HepG2 (cell line): Measurements from ENCODE around the gene TXNRD2. TPM values are rescaled to one million over a fixed set of nuclear protein-coding genes. Genes with fewer than 3 reads are reported as not detected.

ENCODE experiments used
- ARID2 ChIP-seq: sonication (generic); formaldehyde crosslinking; IDR thresholded peaks from 2 replicates; pipeline ENCODE4 v1.8.1; 2022; ENCODE audit warnings: mild to moderate bottlenecking, missing genetic modification reagents, borderline replicate concordance
- CAMTA2 ChIP-seq: sonication (generic); formaldehyde crosslinking; IDR thresholded peaks from 2 replicates; pipeline ENCODE4 v1.4.0; 2020; ENCODE audit warnings: mild to moderate bottlenecking, missing genetic modification reagents, borderline replicate concordance
- EED ChIP-seq: sonication (generic); formaldehyde crosslinking; IDR thresholded peaks from 2 replicates; pipeline ENCODE4 v1.5.0; 2020; ENCODE audit warnings: mild to moderate bottlenecking, missing genetic modification reagents
- HDAC6 ChIP-seq: fragments of 200-600 bp; sonication (generic); IDR thresholded peaks from 2 replicates; pipeline ENCODE4 v1.7.0; 2017; ENCODE audit warnings: mild to moderate bottlenecking, antibody characterized with exemption, low read length, low read depth
- KDM1A ChIP-seq: IDR thresholded peaks from 2 replicates; pipeline ENCODE4 v1.6.1; 2016; ENCODE audit warnings: missing compliant biosample characterization
- NFYB ChIP-seq: sonication (generic); formaldehyde crosslinking; IDR thresholded peaks from 2 replicates; pipeline ENCODE4 v1.4.0; 2020; ENCODE audit warnings: missing genetic modification reagents
- NR1H2 ChIP-seq: sonication (generic); formaldehyde crosslinking; IDR thresholded peaks from 2 replicates; pipeline ENCODE4 v1.8.1; 2022; ENCODE audit warnings: low read depth, missing genetic modification reagents, borderline replicate concordance
- SRSF4 ChIP-seq: fragments of 200-400 bp; formaldehyde crosslinking; IDR thresholded peaks from one replicate; pipeline ENCODE4 v1.6.1; 2018; ENCODE audit warnings: mild to moderate bottlenecking, low read depth, low read length, moderate library complexity; ENCODE audit not compliant: poor library complexity, severe bottlenecking
- TRIM24 ChIP-seq: sonication (generic); formaldehyde crosslinking; IDR thresholded peaks from 2 replicates; pipeline ENCODE4 v1.8.0; 2022; ENCODE audit warnings: mild to moderate bottlenecking, missing genetic modification reagents
- ZNF781 ChIP-seq: sonication (generic); formaldehyde crosslinking; IDR thresholded peaks from 2 replicates; pipeline ENCODE4 v1.5.1; 2020; ENCODE audit warnings: borderline replicate concordance, mild to moderate bottlenecking, missing genetic modification reagents; ENCODE audit errors: not compliant biosample characterization
- ZNF792 ChIP-seq: IDR thresholded peaks from 2 replicates; pipeline ENCODE4 v1.6.1; 2016
- polyA plus RNA-seq, 8 experiments: library from polyadenylated mRNA; depleted of rRNA in 3 of 8; stranded (reverse) in 7 of 8; unstranded in 1 of 8; fragments of >200 nt; fragmentation: Illumina TruSeq in 4 of 8; extraction: Trizol in 4 of 8; gene quantifications; 2 replicates each; pipeline versions ENCODE4 v1.2.1 to v1.2.3, GENCODE V29; 2011 to 2016; ENCODE audit warnings: low read depth in 4 of 8, missing spikeins in 1 of 8, mixed read lengths in 1 of 8; ENCODE audit not compliant: insufficient read depth in 1 of 8
- total RNA-seq, 5 experiments: library from RNA; depleted of rRNA; stranded (reverse); fragments of >200 nt; fragmentation: Illumina TruSeq; extraction: Trizol; gene quantifications; 2 replicates each; pipeline ENCODE4 v1.2.3, GENCODE V29; 2016; ENCODE audit warnings: low read depth in 1 of 5
- TF ChIP-seq, protein P1 (sequence below): sonication (generic); formaldehyde crosslinking; IDR thresholded peaks from 2 replicates; pipeline ENCODE4 v1.4.0; 2020; ENCODE audit warnings: mild to moderate bottlenecking, missing genetic modification reagents, borderline replicate concordance
- TF ChIP-seq, protein P2 (sequence below): sonication (generic); formaldehyde crosslinking; IDR thresholded peaks from 2 replicates; pipeline ENCODE4 v1.8.1; 2023; ENCODE audit warnings: missing genetic modification reagents, inconsistent platforms, borderline replicate concordance
- TF ChIP-seq, protein P3 (sequence below): sonication (generic); formaldehyde crosslinking; IDR thresholded peaks from one replicate; pipeline ENCODE4 v1.5.1; 2020; ENCODE audit warnings: mild to moderate bottlenecking, missing genetic modification reagents; ENCODE audit errors: not compliant biosample characterization

Gene TXNRD2
- total and polyA plus RNA-seq, 2 of the 13 experiments (the other 11 are each of a cell fraction or from before 2014, with no cell fraction given) = 17.5 to 18.6 TPM

DNA sequence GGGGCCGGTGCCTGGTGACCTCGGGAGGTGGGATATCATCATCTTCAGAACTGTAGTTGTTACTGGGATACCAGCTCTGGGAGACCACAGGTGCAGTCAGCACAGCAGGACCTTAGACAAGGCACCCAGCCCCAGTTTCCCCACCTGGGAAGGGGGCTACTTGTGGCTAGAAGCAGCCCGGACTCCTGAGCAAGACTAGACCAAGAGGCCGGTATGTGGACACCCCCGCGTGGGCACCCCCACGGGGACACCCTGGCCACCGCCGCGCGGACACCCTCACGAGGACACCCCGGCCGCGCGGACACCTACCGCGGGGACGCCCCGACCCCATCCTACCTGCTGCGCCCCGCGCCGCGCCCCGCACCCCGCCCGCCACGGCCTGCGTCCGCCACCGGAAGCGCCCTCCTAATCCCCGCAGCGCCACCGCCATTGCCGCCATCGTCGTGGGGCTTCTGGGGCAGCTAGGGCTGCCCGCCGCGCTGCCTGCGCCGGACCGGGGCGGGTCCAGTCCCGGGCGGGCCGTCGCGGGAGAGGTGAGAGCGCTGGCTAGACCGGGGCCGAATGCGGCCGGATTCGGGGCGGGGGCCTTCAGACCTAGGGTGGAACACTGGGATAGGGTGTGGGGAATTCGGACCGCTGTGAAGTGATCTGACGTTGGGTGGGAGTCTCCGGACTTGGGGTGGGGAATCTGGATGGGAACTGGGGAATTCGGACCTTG, at the start of gene TXNRD2, which contains the start of gene COMT (continued):
- TF ChIP-seq, protein P1, sequence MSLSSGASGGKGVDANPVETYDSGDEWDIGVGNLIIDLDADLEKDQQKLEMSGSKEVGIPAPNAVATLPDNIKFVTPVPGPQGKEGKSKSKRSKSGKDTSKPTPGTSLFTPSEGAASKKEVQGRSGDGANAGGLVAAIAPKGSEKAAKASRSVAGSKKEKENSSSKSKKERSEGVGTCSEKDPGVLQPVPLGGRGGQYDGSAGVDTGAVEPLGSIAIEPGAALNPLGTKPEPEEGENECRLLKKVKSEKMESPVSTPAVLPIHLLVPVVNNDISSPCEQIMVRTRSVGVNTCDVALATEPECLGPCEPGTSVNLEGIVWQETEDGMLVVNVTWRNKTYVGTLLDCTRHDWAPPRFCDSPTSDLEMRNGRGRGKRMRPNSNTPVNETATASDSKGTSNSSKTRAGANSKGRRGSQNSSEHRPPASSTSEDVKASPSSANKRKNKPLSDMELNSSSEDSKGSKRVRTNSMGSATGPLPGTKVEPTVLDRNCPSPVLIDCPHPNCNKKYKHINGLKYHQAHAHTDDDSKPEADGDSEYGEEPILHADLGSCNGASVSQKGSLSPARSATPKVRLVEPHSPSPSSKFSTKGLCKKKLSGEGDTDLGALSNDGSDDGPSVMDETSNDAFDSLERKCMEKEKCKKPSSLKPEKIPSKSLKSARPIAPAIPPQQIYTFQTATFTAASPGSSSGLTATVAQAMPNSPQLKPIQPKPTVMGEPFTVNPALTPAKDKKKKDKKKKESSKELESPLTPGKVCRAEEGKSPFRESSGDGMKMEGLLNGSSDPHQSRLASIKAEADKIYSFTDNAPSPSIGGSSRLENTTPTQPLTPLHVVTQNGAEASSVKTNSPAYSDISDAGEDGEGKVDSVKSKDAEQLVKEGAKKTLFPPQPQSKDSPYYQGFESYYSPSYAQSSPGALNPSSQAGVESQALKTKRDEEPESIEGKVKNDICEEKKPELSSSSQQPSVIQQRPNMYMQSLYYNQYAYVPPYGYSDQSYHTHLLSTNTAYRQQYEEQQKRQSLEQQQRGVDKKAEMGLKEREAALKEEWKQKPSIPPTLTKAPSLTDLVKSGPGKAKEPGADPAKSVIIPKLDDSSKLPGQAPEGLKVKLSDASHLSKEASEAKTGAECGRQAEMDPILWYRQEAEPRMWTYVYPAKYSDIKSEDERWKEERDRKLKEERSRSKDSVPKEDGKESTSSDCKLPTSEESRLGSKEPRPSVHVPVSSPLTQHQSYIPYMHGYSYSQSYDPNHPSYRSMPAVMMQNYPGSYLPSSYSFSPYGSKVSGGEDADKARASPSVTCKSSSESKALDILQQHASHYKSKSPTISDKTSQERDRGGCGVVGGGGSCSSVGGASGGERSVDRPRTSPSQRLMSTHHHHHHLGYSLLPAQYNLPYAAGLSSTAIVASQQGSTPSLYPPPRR (CRISPR knock-in tag) = peak; percentile 39; the same call in 1 of the 2 replicates
- TF ChIP-seq ARID2 (CRISPR knock-in tag) (peak; percentile 67; the same call in 1 of the 2 replicates), KDM1A (no peak), EED (CRISPR knock-in tag) (no peak; the same call in 1 of the 2 replicates), ZNF781 (CRISPR knock-in tag) (no peak), ZNF792 (CRISPR knock-in tag) (0 out of 2 replicates have a peak, but pooled peaks have one; percentile 32), TRIM24 (CRISPR knock-in tag) (no peak), SRSF4 (no peak), HDAC6 (no peak), NFYB (CRISPR knock-in tag) (no peak), CAMTA2 (no peak), NR1H2 (no peak)
- TF ChIP-seq, protein P2, sequence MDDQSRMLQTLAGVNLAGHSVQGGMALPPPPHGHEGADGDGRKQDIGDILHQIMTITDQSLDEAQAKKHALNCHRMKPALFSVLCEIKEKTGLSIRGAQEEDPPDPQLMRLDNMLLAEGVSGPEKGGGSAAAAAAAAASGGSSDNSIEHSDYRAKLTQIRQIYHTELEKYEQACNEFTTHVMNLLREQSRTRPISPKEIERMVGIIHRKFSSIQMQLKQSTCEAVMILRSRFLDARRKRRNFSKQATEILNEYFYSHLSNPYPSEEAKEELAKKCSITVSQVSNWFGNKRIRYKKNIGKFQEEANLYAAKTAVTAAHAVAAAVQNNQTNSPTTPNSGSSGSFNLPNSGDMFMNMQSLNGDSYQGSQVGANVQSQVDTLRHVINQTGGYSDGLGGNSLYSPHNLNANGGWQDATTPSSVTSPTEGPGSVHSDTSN (CRISPR knock-in tag) = no peak
- TF ChIP-seq, protein P3, sequence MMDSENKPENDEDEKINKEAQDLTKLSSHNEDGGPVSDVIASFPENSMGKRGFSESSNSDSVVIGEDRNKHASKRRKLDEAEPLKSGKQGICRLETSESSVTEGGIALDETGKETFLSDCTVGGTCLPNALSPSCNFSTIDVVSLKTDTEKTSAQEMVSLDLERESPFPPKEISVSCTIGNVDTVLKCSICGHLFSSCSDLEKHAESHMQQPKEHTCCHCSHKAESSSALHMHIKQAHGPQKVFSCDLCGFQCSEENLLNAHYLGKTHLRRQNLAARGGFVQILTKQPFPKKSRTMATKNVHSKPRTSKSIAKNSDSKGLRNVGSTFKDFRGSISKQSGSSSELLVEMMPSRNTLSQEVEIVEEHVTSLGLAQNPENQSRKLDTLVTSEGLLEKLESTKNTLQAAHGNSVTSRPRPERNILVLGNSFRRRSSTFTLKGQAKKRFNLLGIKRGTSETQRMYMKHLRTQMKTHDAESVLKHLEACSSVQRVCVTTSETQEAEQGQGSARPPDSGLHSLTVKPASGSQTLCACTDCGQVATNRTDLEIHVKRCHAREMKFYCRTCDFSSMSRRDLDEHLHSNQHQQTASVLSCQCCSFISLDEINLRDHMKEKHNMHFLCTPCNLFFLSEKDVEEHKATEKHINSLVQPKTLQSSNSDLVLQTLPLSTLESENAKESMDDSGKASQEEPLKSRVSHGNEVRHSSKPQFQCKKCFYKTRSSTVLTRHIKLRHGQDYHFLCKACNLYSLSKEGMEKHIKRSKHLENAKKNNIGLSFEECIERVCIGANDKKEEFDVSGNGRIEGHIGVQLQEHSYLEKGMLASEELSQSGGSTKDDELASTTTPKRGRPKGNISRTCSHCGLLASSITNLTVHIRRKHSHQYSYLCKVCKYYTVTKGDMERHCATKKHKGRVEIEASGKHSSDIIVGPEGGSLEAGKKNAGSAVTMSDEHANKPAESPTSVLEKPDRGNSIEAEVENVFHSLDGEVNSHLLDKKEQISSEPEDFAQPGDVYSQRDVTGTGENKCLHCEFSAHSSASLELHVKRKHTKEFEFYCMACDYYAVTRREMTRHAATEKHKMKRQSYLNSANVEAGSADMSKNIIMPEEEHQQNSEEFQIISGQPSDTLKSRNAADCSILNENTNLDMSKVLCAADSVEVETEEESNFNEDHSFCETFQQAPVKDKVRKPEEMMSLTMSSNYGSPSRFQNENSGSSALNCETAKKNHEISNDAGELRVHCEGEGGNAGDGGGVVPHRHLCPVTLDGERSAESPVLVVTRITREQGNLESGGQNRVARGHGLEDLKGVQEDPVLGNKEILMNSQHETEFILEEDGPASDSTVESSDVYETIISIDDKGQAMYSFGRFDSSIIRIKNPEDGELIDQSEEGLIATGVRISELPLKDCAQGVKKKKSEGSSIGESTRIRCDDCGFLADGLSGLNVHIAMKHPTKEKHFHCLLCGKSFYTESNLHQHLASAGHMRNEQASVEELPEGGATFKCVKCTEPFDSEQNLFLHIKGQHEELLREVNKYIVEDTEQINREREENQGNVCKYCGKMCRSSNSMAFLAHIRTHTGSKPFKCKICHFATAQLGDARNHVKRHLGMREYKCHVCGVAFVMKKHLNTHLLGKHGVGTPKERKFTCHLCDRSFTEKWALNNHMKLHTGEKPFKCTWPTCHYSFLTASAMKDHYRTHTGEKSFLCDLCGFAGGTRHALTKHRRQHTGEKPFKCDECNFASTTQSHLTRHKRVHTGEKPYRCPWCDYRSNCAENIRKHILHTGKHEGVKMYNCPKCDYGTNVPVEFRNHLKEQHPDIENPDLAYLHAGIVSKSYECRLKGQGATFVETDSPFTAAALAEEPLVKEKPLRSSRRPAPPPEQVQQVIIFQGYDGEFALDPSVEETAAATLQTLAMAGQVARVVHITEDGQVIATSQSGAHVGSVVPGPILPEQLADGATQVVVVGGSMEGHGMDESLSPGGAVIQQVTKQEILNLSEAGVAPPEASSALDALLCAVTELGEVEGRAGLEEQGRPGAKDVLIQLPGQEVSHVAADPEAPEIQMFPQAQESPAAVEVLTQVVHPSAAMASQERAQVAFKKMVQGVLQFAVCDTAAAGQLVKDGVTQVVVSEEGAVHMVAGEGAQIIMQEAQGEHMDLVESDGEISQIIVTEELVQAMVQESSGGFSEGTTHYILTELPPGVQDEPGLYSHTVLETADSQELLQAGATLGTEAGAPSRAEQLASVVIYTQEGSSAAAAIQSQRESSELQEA (CRISPR knock-in tag) = no peak
